Measurements from ENCODE around the gene CADPS2.

GRCh38 chr7:122764020-122764419, 122.2 kb downstream of the CADPS2 start:
- TF ChIP-seq CTCF (conservative IDR thresholded peaks at IDR 0.05; ENCODE audit: low read length) = no peak
- no peak for TF ChIP-seq EZH2phosphoT487 (IDR thresholded peaks at IDR 0.05; ENCODE audit: borderline replicate concordance)

Measured in Loucy (cell line).